Skin epidermis (tissue), 12 donors: Measurements from ENCODE around the gene CEP70.

Experiments used
- H3K27ac ChIP-seq, 21 experiments: fragments of 200-600 bp; sonication (generic) in 11 of 21; one replicate each; pipeline ENCODE4 v1.5.0; 2020; ENCODE audit warnings: mild to moderate bottlenecking in 3 of 21, inconsistent platforms in 2 of 21, moderate library complexity in 2 of 21
- H3K4me3 ChIP-seq, 7 experiments: fragments of 200-600 bp; sonication (generic) in 2 of 7; one replicate each; pipeline ENCODE4 v1.5.0; 2020; ENCODE audit warnings: inconsistent platforms in 2 of 7, mild to moderate bottlenecking in 2 of 7, moderate library complexity in 1 of 7

CEP70 gene

DNA sequence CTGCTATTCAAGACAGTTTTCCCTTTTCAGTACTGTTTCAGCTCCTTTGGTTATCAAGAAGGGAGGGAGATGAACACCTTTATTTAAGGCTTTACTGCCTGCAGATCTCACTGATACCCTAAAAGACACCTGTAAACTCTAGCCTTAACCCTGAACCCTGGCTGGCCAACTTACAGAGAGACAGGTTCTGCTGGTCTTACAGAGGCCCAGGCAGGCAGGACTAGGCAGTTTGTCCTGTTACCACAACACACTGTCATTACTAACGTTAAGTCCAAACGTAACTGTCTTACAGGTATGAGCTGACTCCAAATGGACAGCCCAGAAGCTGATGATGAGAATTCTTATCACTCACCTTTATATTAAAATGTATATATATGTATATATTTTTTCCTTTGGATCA is 117.5 kb downstream of the CEP70 start:
- no peak overlapping the region for H3K27ac ChIP-seq
- H3K4me3 ChIP-seq, result no peak overlapping the region

DNA sequence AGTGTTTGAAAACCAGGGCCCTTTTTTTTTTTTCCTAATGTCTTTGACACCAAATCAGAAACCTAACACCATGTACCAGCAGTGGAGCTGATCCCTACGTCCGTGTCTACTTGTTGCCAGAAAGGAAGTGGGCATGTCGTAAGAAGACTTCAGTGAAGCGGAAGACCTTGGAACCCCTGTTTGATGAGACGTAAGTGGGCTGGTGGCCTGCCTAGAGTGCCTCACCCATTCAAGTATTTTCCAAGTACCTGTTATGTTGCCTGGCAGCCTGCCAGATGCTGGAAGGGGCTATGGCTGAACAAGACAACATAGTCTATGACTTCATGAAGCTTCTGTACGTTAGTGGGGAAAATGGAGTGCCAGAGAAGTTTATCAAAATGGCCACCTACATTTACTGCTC is 119.9 kb downstream of the CEP70 start:
- no peak overlapping the region for H3K4me3 ChIP-seq
- no peak overlapping the region for H3K27ac ChIP-seq

- Histone ChIP-seq H3K4me3 (no peak overlapping the region), H3K27ac (no peak overlapping the region)
Observed at GRCh38 chr3:138473391-138473790, 120.7 kb downstream of the CEP70 start.

DNA sequence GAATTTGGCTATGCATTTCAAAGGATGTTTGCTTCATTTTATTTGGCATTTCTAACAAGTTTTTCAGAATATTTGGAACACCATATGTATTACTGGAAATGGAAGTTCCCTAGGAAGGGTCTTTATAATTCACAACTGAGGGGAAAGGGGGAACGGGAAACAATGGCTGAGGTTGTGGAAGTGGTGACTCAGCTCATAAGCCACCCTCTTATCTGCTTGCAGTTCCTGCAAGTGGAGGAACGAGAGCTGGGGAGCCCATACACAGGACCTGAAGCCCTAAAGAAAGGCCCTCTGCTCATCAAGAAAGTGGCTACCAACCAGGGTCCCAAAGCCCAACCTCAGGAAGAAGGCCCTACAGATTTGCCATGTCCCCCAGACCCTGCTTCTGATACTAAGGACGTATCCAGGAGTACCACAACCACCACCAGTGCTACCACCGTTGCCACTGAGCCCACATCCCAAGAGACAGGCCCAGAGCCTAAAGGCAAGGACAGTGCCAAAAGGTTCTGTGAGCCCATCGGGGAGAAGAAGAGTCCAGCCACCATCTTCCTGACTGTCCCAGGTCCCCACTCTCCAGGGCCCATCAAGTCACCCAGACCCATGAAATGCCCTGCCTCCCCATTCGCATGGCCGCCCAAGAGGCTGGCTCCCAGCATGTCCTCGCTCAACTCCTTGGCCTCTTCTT is 121.8 kb downstream of the CEP70 start:
- Histone ChIP-seq H3K27ac (no peak overlapping the region), H3K4me3 (no peak overlapping the region)

- no peak overlapping the region for H3K27ac ChIP-seq
- H3K4me3 ChIP-seq, result no peak overlapping the region
Observed at GRCh38 chr3:138471481-138471880, 122.6 kb downstream of the CEP70 start.

- Histone ChIP-seq H3K4me3 (no peak overlapping the region), H3K27ac (no peak overlapping the region)
Observed at GRCh38 chr3:138470687-138471086, 123.4 kb downstream of the CEP70 start.

- no peak overlapping the region for H3K4me3 ChIP-seq
- no peak overlapping the region for H3K27ac ChIP-seq
Observed at GRCh38 chr3:138469874-138470273, 124.2 kb downstream of the CEP70 start.

GRCh38 chr3:138468886-138469285 is 125.2 kb downstream of the CEP70 start:
- H3K4me3 ChIP-seq, result no peak overlapping the region

DNA sequence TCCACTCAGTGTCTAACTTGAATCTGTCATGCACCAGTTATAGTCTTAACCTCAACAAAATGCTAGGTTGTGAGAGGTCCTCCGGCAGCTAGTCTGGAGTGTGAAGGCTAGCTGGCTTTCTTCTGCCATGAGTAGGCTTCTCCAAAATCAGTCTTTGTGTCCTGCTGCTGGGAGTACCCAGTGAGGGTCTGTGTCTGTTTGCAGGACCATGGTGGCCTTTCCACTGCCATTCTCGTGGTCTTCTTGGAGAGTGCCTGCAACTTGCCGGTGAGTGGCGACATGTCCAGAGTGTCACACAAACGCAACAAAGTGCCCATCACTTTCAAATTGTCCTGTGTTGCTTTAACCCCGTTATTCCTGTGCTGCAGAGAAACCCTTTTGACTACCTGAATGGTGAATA is 125.6 kb downstream of the CEP70 start:
- H3K4me3 ChIP-seq, result no peak overlapping the region
- no peak overlapping the region for H3K27ac ChIP-seq

More at GRCh38 chr3:138468886-138469285, 125.2 kb downstream of the CEP70 start:
- H3K27ac ChIP-seq, result no peak overlapping the region

- Histone ChIP-seq H3K27ac (no peak overlapping the region), H3K4me3 (no peak overlapping the region)
Observed at GRCh38 chr3:138467931-138468330, 126.1 kb downstream of the CEP70 start.

GRCh38 chr3:138465925-138466324 is 128.1 kb downstream of the CEP70 start:
- H3K27ac ChIP-seq, result no peak overlapping the region

DNA sequence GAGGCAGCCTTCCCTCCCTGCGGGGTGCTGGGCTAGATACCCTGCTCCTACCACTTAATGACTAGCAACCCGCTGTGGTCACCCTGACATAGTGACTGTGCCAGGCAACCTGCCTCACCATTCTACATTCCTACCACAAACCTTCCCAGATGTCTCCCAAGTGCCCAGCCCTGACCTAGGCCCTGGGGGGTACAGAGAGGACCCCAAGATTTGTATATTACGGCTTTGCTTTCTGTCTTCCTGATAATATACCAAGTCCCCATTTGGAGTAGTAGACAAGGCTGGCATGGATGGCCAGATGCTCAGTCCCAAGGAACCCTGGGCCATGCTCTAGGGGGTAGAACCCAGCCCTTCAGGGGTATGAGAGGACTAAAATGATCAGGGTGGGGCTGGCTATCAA is 128.6 kb downstream of the CEP70 start:
- Histone ChIP-seq H3K27ac (no peak overlapping the region), H3K4me3 (no peak overlapping the region)

More at GRCh38 chr3:138465925-138466324, 128.1 kb downstream of the CEP70 start:
- H3K4me3 ChIP-seq, result no peak overlapping the region

GRCh38 chr3:138464491-138464860 is 129.6 kb downstream of the CEP70 start:
- Histone ChIP-seq H3K4me3 (no peak overlapping the region), H3K27ac (no peak overlapping the region)

DNA sequence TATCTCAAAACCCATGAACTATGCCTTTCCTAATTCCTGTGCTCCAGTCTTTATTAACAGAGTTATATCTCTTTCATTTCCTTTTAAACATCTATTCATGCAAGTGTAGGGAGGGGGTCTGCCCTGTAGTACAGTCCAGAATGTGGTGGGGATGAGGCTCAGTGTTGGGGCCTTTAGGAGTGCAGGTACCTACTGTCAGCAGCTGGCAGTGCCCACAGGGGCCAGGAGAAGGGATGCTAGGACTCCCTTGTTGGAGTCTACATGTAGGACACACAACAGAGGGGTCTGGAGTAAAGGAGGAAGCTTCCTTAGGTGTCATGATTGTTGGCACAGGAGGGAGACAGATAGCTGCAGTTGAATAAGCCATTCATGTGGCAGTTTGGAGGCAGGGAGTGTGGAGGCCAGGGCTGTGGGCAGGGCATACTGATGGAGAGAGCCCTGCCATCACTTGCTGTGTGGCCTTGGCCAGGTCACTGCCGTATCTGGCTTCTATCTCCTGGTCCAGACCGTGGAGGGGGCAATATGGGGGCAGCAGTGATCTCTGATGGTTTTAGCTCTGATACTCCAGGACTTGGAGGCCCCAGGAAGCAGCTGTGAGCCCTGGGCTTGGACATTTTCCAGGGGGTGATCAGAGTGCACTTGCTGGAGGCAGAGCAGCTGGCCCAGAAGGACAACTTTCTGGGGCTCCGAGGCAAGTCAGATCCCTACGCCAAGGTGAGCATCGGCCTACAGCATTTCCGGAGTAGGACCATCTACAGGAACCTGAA is 130.2 kb downstream of the CEP70 start:
- no peak overlapping the region for H3K4me3 ChIP-seq
- H3K27ac ChIP-seq, result no peak overlapping the region

DNA sequence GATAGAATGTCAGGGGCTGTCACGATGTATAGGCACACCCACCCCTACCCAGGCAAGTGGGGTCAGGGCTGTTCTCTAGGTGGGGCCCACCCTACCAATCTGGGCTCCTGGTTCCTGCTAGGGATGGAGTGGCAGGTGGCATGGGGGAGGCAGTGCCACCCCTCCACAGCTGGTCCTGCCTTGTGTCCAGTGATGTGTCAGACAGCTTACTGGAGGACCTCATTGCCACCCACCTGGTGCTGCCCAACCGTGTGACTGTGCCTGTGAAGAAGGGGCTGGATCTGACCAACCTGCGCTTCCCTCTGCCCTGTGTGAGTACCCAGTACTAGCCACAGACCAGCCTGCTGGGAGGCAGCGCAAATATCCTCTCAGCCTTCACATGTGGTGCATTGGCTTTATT is 132.2 kb downstream of the CEP70 start:
- H3K27ac ChIP-seq, result no peak overlapping the region

DNA sequence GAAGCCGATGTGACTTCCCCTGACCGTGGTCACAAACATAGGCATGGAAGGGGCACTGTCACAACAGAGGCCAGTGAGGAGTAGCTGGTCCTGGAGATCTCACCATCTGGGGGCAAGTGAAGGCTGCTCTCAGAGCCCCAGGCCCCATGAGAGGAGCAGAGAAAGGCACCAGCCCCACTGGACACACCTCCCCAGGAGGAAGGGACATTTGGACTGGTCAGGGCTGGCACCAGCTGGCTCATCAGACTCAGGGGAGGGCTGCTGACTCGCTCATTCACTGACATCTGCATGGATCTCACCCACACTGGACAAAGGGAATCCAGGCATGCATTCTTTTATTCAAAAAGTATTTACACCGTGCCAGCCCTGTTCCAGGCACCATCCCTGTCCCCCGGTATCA is 132.8 kb downstream of the CEP70 start:
- Histone ChIP-seq H3K4me3 (no peak overlapping the region), H3K27ac (no peak overlapping the region)

More for the DNA sequence above, 132.2 kb downstream of the CEP70 start:
- H3K4me3 ChIP-seq, result no peak overlapping the region

- H3K4me3 ChIP-seq, result no peak overlapping the region
- H3K27ac ChIP-seq, result no peak overlapping the region
Observed at GRCh38 chr3:138460536-138461205, 133.4 kb downstream of the CEP70 start.

DNA sequence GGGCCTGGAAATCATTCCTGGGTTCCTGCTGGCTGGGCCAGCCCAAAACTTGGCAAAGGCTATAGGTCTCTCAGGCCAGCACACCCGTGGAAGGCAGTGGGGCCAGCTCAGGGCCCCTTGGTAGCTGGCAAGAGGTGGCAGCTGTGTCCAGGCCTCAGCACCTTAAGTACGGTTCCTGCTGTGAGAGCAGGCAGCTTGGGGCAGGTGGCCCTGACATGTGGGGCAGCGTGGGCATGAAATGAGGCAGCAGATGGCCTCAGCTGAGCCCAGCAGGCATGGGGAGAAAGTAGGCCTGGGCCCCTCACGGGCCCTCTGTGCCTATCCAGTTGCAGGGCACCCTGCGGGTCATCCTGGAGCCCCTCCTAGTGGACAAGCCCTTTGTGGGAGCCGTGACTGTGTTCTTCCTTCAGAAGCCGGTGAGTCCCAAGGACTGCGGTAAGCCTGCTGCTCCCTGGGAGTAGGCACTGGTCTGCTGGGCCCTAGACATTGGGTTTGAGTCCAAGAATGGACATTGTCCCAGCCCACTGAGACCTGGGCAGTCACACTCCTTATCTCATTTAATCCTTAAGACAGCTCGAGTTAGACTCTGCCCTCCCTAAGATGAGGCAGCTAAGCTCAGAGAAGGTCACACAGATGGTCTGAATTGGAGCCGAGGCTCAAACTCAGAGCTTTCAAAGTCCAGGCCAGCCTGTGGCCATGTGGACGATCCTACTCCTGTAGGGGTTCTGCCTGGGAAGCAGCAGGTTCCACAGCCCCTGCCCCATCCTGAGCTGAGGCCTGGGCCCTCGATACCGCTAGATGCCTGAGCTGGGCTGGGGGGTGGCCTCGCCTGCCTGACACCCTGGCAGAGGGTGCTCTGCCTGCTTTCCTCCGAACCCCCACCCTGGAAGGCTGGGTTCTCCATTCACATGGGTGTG is 134.2 kb downstream of the CEP70 start:
- Histone ChIP-seq H3K27ac (no peak overlapping the region), H3K4me3 (no peak overlapping the region)

GRCh38 chr3:138458774-138459499 is 135.1 kb downstream of the CEP70 start:
- no peak overlapping the region for H3K4me3 ChIP-seq
- H3K27ac ChIP-seq, result no peak overlapping the region
